Measurements from ENCODE around the gene EIF5AL1. TPM values are rescaled to one million over a fixed set of nuclear protein-coding genes. Genes with fewer than 3 reads are reported as not detected.
A peak's percentile ranks its signal among the peaks of the same experiment; 100 is the strongest.
"Not testable (repeated sequence)": the region's sequence is repeated elsewhere in the genome, so short reads cannot be mapped to it uniquely, and the experiment has no call there.

Gene EIF5AL1
- total RNA-seq, 1 experiment from 2014 or later: 0.30 TPM

- DNase-seq (ENCODE audit: extremely low read depth, low read depth): no peak
Measured at GRCh38 chr10:79555354-79556309, 43.3 kb downstream of the EIF5AL1 start.

GRCh38 chr10:79556961-79557360, 44.6 kb downstream of the EIF5AL1 start:
- not testable (repeated sequence) for DNase-seq (ENCODE audit: extremely low read depth, low read depth)

- DNase-seq (ENCODE audit: extremely low read depth, low read depth): no peak
Measured at GRCh38 chr10:79559726-79560125, 47.4 kb downstream of the EIF5AL1 start.

GRCh38 chr10:79560160-79560709, 47.9 kb downstream of the EIF5AL1 start, which contains the start of gene SFTPA2:
TSS of gene SFTPA2 (minus strand) at chr10:79560407. CDS start at chr10:79559483, 924 bp downstream.
- no peak for DNase-seq (ENCODE audit: extremely low read depth, low read depth)

- DNase-seq (ENCODE audit: extremely low read depth, low read depth): no peak
Measured at GRCh38 chr10:79561257-79561656, 48.9 kb downstream of the EIF5AL1 start.

- DNase-seq (ENCODE audit: extremely low read depth, low read depth): peak; percentile 58
Measured at GRCh38 chr10:79562135-79562756, 49.9 kb downstream of the EIF5AL1 start.

GRCh38 chr10:79563426-79563825, 51.1 kb downstream of the EIF5AL1 start:
- DNase-seq (ENCODE audit: extremely low read depth, low read depth): no peak

Small RNA genes lying within 50 kb of the gene (small RNA-seq; reads per million reads assigned to genes)
- gene BX248123.2 (0 reads per million in 2 experiments), gene RPS12P18 (0 reads per million in 2 experiments)

Other genes starting within 250 kb of the EIF5AL1 start
- 84.5 and 96.5 TPM in 2 replicates for gene PPIF, start 165.1 kb upstream of the EIF5AL1 start, total RNA-seq (2014; rRNA removed; shearing (Covaris generic))
- gene ZCCHC24, start 66.9 kb upstream of the EIF5AL1 start, total RNA-seq (2014; rRNA removed; shearing (Covaris generic)): 3.2 and 3.7 TPM in 2 replicates
- not detected in 2 replicates for gene SFTPA2, start 47.9 kb downstream of the EIF5AL1 start, total RNA-seq (2014; rRNA removed; shearing (Covaris generic))
- gene SFTPA1, start 98.4 kb downstream of the EIF5AL1 start, total RNA-seq (2014; rRNA removed; shearing (Covaris generic)): not detected in 2 replicates
- 0.12 and 0.32 TPM in 2 replicates for gene NUTM2B, start 190.7 kb downstream of the EIF5AL1 start, total RNA-seq (2014; rRNA removed; shearing (Covaris generic))

Measured in NCI-H460 (cell line).